Choroid plexus epithelial cell (primary cell): ENCODE measurements around the gene TTC33.
A peak's percentile ranks its signal among the peaks of the same experiment; 100 is the strongest.
"Not testable (repeated sequence)": the region's sequence is repeated elsewhere in the genome, so short reads cannot be mapped to it uniquely, and the experiment has no call there.

Experiments used
- DNase-seq: peaks from one replicate; pipeline ENCODE4 v3.0.0-alpha.2; 2010; ENCODE audit warnings: low read depth
- H3K4me3 ChIP-seq: 2 replicates; pipeline ENCODE4 v1.5.1; 2011; ENCODE audit warnings: low read depth, mild to moderate bottlenecking, control low read depth, low read length, moderate library complexity
- TF ChIP-seq, protein P1 (sequence below): conservative IDR thresholded peaks from 2 replicates; pipeline ENCODE4 v1.5.1; 2011; ENCODE audit warnings: low read depth, mild to moderate bottlenecking, control low read depth, inconsistent platforms, low read length, moderate library complexity

Gene TTC33

DNA sequence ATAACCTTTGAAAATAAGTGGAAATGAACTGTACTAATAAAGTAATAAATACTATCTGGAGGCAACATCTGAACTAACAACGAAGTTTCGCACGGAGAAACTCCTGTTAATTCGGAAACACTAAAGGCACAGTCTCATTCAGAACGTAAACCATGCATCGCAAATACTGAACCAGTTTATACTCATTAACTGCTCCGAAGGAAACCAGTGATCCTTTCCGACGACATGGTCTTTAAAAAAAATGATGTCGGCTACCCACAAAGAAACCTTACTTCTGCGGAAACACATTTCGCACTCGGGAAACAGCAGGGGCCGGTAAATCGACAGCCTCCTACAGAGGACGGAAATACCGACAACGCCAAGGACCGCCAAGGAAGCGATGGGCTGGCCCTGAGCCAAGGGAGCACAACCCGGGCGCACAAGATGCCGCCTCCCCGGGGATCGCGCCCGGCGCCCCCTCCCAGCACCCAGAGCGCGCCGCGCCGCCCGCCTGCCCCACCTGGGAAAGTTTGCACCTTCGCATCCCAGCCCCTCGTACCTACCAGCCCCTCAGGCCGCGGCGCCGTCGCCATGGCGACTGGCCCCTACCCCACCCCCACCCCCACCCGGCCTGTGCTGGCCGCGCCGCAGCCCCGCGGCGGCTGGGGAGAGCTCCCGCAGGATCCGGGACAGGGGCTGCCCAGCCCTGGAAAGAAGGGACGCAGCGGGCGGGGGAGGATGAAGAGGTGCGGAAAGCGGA, 41.7 kb upstream of the TTC33 start:
- peak overlapping the region; percentile 94 for H3K4me3 ChIP-seq
- peak; percentile 86 for DNase-seq
- TF ChIP-seq, protein P1, sequence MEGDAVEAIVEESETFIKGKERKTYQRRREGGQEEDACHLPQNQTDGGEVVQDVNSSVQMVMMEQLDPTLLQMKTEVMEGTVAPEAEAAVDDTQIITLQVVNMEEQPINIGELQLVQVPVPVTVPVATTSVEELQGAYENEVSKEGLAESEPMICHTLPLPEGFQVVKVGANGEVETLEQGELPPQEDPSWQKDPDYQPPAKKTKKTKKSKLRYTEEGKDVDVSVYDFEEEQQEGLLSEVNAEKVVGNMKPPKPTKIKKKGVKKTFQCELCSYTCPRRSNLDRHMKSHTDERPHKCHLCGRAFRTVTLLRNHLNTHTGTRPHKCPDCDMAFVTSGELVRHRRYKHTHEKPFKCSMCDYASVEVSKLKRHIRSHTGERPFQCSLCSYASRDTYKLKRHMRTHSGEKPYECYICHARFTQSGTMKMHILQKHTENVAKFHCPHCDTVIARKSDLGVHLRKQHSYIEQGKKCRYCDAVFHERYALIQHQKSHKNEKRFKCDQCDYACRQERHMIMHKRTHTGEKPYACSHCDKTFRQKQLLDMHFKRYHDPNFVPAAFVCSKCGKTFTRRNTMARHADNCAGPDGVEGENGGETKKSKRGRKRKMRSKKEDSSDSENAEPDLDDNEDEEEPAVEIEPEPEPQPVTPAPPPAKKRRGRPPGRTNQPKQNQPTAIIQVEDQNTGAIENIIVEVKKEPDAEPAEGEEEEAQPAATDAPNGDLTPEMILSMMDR = no peak

DNA sequence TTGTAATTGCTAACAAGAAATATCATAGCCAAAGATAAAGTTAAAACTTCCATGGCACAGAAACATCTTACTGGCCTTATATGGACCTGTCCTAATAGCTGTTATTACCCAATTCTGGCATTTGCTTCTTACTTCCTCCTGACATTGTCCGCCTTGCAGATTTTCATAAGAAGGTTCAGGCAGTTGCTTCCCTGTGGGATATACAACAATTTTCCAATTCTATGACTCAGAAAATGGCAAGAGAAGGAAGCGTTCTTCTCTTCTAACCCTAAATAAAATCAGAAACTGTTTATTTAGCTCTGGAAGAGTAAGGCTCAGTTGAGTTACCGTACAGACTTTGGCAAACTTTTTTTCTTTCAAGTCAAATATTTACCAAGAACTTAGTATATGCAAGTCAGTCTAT, 40.7 kb upstream of the TTC33 start:
- peak; percentile 68 for DNase-seq
- TF ChIP-seq, protein P1 = no peak

DNA sequence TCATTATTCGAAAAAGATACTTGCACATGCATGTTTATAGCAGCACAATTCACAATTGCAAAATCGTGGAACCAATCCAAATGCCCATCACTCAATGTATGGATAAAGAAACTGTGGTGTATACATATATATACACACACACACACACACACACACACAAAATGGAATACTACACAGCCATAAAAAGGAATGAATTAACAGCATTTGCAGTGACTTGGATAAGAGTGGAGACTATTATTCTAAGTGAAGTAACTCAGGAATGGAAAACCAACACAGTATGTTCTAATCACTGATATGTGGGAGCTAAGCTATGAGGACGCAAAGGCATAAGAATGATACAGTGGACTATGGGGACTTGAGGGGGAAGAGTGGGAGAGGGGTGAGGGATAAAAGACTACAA, 39.1 kb upstream of the TTC33 start:
- not testable (repeated sequence) for DNase-seq, H3K4me3 ChIP-seq

More for the DNA sequence above, 40.7 kb upstream of the TTC33 start:
- peak overlapping the region; percentile 94 for H3K4me3 ChIP-seq

DNA sequence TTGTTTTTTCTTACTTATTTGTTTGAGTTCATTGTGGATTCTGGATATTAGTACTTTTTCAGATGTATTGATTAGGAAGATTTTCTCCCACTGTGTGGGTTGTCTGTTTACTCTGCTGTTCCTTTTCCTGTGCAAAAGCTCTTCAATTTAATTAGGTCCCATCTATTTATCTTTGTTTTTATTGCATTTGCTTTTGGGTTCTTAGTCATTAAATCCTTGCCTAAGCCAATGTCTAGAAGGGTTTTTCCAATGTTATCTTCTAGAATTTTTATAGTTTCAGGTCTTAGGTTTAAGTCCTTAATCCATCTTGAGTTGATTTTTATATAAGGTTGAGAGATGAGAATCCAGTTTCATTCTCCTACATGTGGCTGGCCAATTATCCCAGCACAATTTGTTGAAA, 38.6 kb upstream of the TTC33 start:
- DNase-seq, H3K4me3 ChIP-seq: not testable (repeated sequence)

DNA sequence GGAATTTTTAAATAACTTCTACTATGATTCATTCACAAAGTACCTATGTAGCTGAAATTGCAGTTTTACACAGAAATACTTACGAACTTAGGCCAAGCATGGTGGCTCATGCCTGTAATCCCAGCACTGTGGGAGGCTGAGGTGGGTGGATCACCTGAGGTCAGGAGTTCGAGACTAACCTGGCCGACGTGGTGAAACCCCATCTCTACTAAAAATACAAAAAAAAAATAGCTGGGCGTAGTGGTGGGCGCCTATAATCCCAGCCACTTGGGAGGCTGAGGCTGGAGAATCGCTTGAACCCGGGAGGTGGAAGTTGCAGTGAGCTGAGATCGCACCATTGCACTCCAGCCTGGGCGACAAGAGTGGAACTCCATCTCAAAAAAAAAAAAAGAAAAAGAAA, 36.9 kb upstream of the TTC33 start:
- H3K4me3 ChIP-seq, DNase-seq: not testable (repeated sequence)

DNA sequence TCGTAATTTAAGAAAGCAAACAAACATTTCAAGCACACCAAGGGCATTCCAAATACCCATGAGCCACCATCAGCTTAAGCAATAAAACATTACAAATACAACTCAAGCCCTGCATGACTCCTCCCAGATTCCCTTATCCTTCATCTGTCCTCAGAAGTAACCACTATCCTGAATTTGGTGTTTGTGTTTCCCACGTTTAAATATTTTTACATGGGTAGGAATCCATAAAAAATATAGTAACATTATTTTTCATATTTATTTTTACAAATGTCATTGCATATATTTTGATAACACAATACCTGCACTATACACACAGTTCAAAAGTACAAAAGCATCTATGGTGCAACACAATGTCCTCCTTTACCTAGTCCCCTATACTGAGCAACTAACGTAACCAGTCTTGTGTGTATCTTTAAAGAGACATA, 36.0 kb upstream of the TTC33 start:
- H3K4me3 ChIP-seq = no peak overlapping the region
- TF ChIP-seq, protein P1 = no peak
- peak; percentile 29 for DNase-seq

DNA sequence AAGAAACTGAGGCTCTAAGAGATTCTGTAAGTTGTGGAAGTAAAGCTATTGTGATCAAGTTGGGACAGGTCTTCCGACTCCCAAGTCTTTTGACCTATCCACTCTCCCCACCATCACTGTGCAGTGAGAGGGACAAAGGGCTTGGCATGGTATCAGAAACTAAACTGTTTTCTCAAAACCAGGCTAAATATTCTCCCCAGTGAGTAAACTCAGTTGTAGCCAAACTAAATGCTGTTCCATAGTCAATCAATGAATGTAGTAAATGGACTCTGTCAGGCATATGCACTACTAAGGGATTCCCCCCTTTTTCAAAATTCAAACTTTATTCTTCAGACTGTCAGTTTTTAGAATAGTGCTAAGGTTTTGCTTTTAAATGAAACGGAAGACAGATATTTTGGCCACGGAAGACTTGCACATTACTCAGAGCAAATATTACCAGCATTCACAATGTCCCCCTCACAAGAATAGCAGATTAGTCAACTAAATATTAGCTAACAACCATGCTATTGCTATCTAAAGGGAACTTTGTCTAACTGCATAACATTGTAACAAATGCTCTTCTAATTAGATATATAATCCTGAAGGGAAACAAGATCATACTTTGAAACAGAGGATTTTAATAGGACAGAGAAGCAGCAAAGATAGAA, 35.3 kb upstream of the TTC33 start:
- TF ChIP-seq, protein P1 = no peak
- H3K4me3 ChIP-seq = no peak overlapping the region
- DNase-seq = peak; percentile 41

DNA sequence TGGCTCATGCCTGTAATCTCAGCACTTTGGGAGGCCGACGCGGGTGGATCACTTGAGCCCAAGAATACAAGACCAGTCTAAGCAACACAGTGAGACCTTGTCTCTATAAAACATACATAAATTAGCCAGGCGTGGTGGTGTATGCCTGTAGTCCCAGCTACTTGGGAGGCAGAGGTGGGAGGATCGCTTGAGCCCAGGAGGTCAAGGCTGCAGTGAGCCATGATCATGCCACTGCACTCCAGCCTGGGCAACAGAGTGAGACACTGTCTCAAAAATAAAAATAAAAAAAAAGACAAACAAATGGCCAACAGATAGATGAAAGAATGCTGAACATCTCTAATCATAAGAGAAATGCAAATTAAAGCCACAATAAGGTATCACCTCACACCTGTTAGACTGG, 33.2 kb upstream of the TTC33 start:
- not testable (repeated sequence) for DNase-seq, H3K4me3 ChIP-seq

DNA sequence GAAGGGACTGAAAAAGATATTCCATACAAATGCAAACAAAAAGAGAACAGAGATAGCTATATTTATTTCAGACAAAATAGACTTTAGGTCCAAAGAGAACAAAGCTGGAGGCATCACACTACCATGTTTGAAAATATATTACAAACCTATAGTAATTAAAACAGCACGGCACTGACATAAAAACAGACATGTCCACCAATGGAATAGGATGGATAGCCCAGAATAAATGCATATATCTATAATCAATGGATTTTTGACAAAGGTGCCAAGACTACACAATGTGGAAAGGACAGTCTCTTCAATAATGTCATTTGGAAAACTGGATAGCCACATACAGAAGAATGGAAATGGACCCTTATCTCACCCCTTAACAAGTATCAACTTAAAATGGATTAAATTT, 32.2 kb upstream of the TTC33 start:
- H3K4me3 ChIP-seq = no peak overlapping the region
- DNase-seq = no peak
- TF ChIP-seq, protein P1 = no peak

DNA sequence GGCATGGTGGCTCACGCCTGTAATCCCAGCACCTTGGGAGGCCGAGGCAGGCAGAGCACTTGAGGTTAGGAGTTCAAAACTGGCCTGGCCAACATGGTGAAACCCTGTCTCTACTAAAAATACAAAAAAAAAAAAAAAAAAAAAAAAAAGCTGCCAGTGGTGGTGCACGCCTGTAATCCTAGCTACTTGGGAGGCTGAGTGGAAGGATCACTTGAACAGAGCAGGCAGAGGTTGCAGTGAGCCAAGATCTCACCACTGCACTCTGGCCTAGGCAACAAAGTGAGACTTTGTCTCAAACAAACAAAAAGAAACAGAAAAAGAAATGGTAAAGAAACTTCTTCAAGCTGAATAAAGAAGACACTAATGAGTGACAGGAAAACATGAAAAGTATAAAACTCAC, 30.9 kb upstream of the TTC33 start:
- DNase-seq, H3K4me3 ChIP-seq: not testable (repeated sequence)
